ENCODE results near the gene CASK.
A peak's percentile ranks its signal among the peaks of the same experiment; 100 is the strongest.

GRCh38 chrX:41634284-41634683 lies 289.1 kb downstream of the CASK start:
- TF ChIP-seq CTCF (IDR thresholded peaks at IDR 0.05) = no peak
- TF ChIP-seq POLR2A (IDR thresholded peaks at IDR 0.05) = no peak
- TF ChIP-seq EP300 (IDR thresholded peaks at IDR 0.05) = peak in 1 of 2 donors; percentile 49

Data from tibial nerve (tissue), 4 donors.